ENCODE results near the gene UBA5. TPM values are rescaled to one million over a fixed set of nuclear protein-coding genes. Genes with fewer than 3 reads are reported as not detected.
"Not testable (repeated sequence)": the region's sequence is repeated elsewhere in the genome, so short reads cannot be mapped to it uniquely, and the experiment has no call there.

The UBA5 gene
- total RNA-seq (10 to 100 TPM; 38.9 to 51.9 TPM), polyA plus RNA-seq (10 to 100 TPM; 15.3 to 33.0 TPM)

- H3K9ac ChIP-seq (ENCODE audit: low read depth in 1 of 2, low read length in 2 of 2), result peak within 1 kb of the TSS; percentile 85 to 98
- peak; percentile 72 for DNase-seq (ENCODE audit: low spot score)
- H3K4me1 ChIP-seq (ENCODE audit: control insufficient read depth in 4 of 4, insufficient read depth in 4 of 4, low read length in 3 of 4), result peaks cover 5 to 52% (median 28%) of the 10 kb centered on the region in 4 donors
- no peaks in the 10 kb centered on the region for H3K9me3 ChIP-seq (ENCODE audit: control insufficient read depth in 4 of 4, low read length in 3 of 4)
- under 1% methylated on average over 64 of the region's 64 CpGs for WGBS
- TF ChIP-seq YY1 (IDR thresholded peaks at IDR 0.05) (peak; percentile 63), GABPA (IDR thresholded peaks at IDR 0.05 in 1 of 2, conservative IDR thresholded peaks at IDR 0.05 in 1 of 2) (peak; percentile 81 to 91), FOXA2 (IDR thresholded peaks at IDR 0.05) (no peak)
- H3K27me3 ChIP-seq (ENCODE audit: control insufficient read depth in 4 of 4, insufficient read depth in 4 of 4, low read length in 3 of 4), result no peaks in the 10 kb centered on the region
- peak within 1 kb of the TSS; percentile 92 to 99 for H3K27ac ChIP-seq (ENCODE audit: low read depth in 1 of 2, low read length in 2 of 2)
- peak within 1 kb of the TSS; percentile 57 to 90 (median 78) for H3K4me3 ChIP-seq (ENCODE audit: low read depth in 1 of 3, low read length in 3 of 3)
- peaks cover 0 to 3% (median 0%) of the 10 kb centered on the region in 4 donors for H3K36me3 ChIP-seq (ENCODE audit: control insufficient read depth in 4 of 4, insufficient read depth in 3 of 4, low read depth in 1 of 4, low read length in 3 of 4)
Measured at GRCh38 chr3:132660052-132660810, at the start of gene UBA5. TSS of gene UBA5 (plus strand) at chr3:132660329. CDS start at chr3:132660538, 209 bp downstream.

GRCh38 chr3:132615301-132615700 is 44.8 kb upstream of the UBA5 start:
- not testable (repeated sequence) for DNase-seq (ENCODE audit: low spot score); H3K9me3 ChIP-seq (ENCODE audit: control insufficient read depth in 4 of 4, low read length in 3 of 4); H3K4me3 ChIP-seq (ENCODE audit: low read depth in 1 of 3, low read length in 3 of 3); H3K9ac ChIP-seq (ENCODE audit: low read depth in 1 of 2, low read length in 2 of 2); H3K4me1 ChIP-seq (ENCODE audit: control insufficient read depth in 4 of 4, insufficient read depth in 4 of 4, low read length in 3 of 4); H3K27ac ChIP-seq (ENCODE audit: low read depth in 1 of 2, low read length in 2 of 2); H3K27me3 ChIP-seq (ENCODE audit: control insufficient read depth in 4 of 4, insufficient read depth in 4 of 4, low read length in 3 of 4)
- H3K36me3 ChIP-seq (ENCODE audit: control insufficient read depth in 4 of 4, insufficient read depth in 3 of 4, low read depth in 1 of 4, low read length in 3 of 4), result peaks cover 0 to 17% (median 10%) of the 10 kb centered on the region in 4 donors
- WGBS, result 98% methylated on average over 3 of the region's 3 CpGs

DNA sequence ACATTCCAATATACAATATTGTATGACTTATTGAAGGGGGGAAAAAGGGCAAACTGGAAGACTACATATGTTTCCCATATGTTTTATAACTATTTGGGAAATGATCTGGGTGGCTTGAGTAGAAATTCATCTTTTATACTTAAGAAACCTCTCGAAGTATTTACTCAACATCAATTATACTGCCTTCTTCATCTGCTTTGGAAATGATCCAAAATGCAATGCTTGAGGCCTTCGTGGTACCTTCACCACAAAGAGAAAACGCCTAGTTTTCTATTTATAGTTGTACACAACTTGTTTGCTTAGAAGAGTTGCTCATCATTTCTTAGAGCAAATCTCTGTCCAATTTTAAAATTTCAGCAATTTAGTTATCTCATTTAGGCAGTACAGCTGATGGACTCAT is 44.2 kb upstream of the UBA5 start:
- peaks cover 0 to 18% (median 12%) of the 10 kb centered on the region in 4 donors for H3K36me3 ChIP-seq (ENCODE audit: control insufficient read depth in 4 of 4, insufficient read depth in 3 of 4, low read depth in 1 of 4, low read length in 3 of 4)
- no peak for TF ChIP-seq TAF1 (conservative IDR thresholded peaks at IDR 0.05)
- TF ChIP-seq JUND (IDR thresholded peaks at IDR 0.05), result no peak
- TF ChIP-seq, protein P1, sequence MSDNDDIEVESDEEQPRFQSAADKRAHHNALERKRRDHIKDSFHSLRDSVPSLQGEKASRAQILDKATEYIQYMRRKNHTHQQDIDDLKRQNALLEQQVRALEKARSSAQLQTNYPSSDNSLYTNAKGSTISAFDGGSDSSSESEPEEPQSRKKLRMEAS (IDR thresholded peaks at IDR 0.05), result no peak
- TF ChIP-seq GABPA (IDR thresholded peaks at IDR 0.05 in 1 of 2, conservative IDR thresholded peaks at IDR 0.05 in 1 of 2), result no peak
- H3K27me3 ChIP-seq (ENCODE audit: control insufficient read depth in 4 of 4, insufficient read depth in 4 of 4, low read length in 3 of 4), result no peaks in the 10 kb centered on the region
- H3K9me3 ChIP-seq (ENCODE audit: control insufficient read depth in 4 of 4, low read length in 3 of 4), result peaks cover 0 to under 1% (median 0%) of the 10 kb centered on the region in 4 donors
- H3K4me3 ChIP-seq (ENCODE audit: low read depth in 1 of 3, low read length in 3 of 3), result no peak overlapping the region
- no peak overlapping the region for H3K9ac ChIP-seq (ENCODE audit: low read depth in 1 of 2, low read length in 2 of 2)
- no peak overlapping the region for H3K27ac ChIP-seq (ENCODE audit: low read depth in 1 of 2, low read length in 2 of 2)
- 77% methylated on average over 3 of the region's 3 CpGs for WGBS
- no peak for DNase-seq (ENCODE audit: low spot score)
- H3K4me1 ChIP-seq (ENCODE audit: control insufficient read depth in 4 of 4, insufficient read depth in 4 of 4, low read length in 3 of 4), result no peaks in the 10 kb centered on the region

GRCh38 chr3:132616780-132617179 is 43.3 kb upstream of the UBA5 start:
- H3K9ac ChIP-seq (ENCODE audit: low read depth in 1 of 2, low read length in 2 of 2), result no peak overlapping the region
- DNase-seq (ENCODE audit: low spot score), result no peak
- no peaks in the 10 kb centered on the region for H3K27me3 ChIP-seq (ENCODE audit: control insufficient read depth in 4 of 4, insufficient read depth in 4 of 4, low read length in 3 of 4)
- H3K9me3 ChIP-seq (ENCODE audit: control insufficient read depth in 4 of 4, low read length in 3 of 4), result peaks cover 0 to 3% (median 0%) of the 10 kb centered on the region in 4 donors
- TF ChIP-seq SP1 (IDR thresholded peaks at IDR 0.05), result no peak
- TF ChIP-seq, protein P2, sequence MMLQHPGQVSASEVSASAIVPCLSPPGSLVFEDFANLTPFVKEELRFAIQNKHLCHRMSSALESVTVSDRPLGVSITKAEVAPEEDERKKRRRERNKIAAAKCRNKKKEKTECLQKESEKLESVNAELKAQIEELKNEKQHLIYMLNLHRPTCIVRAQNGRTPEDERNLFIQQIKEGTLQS (IDR thresholded peaks at IDR 0.05), result no peak
- no peak for TF ChIP-seq RAD21 (IDR thresholded peaks at IDR 0.05)
- TF ChIP-seq HNF4A (conservative IDR thresholded peaks at IDR 0.05), result peak in 1 of 2 donors; percentile 20
- 47% methylated on average over 1 of the region's 1 CpG for WGBS
- peaks cover 0 to 24% (median 15%) of the 10 kb centered on the region in 4 donors for H3K36me3 ChIP-seq (ENCODE audit: control insufficient read depth in 4 of 4, insufficient read depth in 3 of 4, low read depth in 1 of 4, low read length in 3 of 4)
- H3K4me1 ChIP-seq (ENCODE audit: control insufficient read depth in 4 of 4, insufficient read depth in 4 of 4, low read length in 3 of 4), result no peaks in the 10 kb centered on the region
- no peak overlapping the region for H3K4me3 ChIP-seq (ENCODE audit: low read depth in 1 of 3, low read length in 3 of 3)
- no peak overlapping the region for H3K27ac ChIP-seq (ENCODE audit: low read depth in 1 of 2, low read length in 2 of 2)

Data from liver (tissue), 9 donors.